Urinary bladder (tissue), 4 donors: Measurements from ENCODE around the gene TEX29. TPM values are rescaled to one million over a fixed set of nuclear protein-coding genes. Genes with fewer than 3 reads are reported as not detected.

Experiments used
- DNase-seq: peaks from one replicate; pipeline ENCODE4 v3.0.0-alpha.2; 2015; ENCODE audit errors: extremely low spot score
- H3K27ac ChIP-seq: one replicate; pipeline ENCODE4 v1.5.1; 2013; ENCODE audit warnings: low read depth, mild to moderate bottlenecking, moderate library complexity
- H3K36me3 ChIP-seq: one replicate; pipeline ENCODE4 v1.6.1; 2013; ENCODE audit warnings: mild to moderate bottlenecking, moderate library complexity; ENCODE audit not compliant: insufficient read depth
- H3K4me1 ChIP-seq: one replicate; pipeline ENCODE4 v1.6.1; 2013; ENCODE audit warnings: mild to moderate bottlenecking, moderate library complexity; ENCODE audit not compliant: insufficient read depth
- H3K4me3 ChIP-seq: one replicate; pipeline ENCODE4 v1.5.1; 2013; ENCODE audit warnings: low read depth, low read length
- WGBS: extraction: QIAGEN DNeasy Blood & Tissue Kit; methylation state at CpG from one replicate; pipeline ENCODE4 v1.1.7; 2013; 5-methylcytosine and 5-hydroxymethylcytosine counted together
- polyA plus RNA-seq: library from polyadenylated mRNA; stranded (reverse); fragments of 200-250 nt; gene quantifications from one replicate; pipeline ENCODE4 v1.2.3, GENCODE V29; 2013
- total RNA-seq: library from RNA; depleted of rRNA; stranded (reverse); fragments of >200 nt; gene quantifications from one replicate; pipeline ENCODE4 v1.2.3, GENCODE V29; 2014
- donor health status: healthy with polysubstance abuse.
- donor health status: healthy.

Gene TEX29
- total and polyA plus RNA-seq, 2 donors, result 0.32 TPM; not detected in 1

GRCh38 chr13:111346101-111346680 lies 25.7 kb downstream of the TEX29 start:
- H3K4me3 ChIP-seq, result no peak overlapping the region

GRCh38 chr13:111347438-111347837 lies 27.0 kb downstream of the TEX29 start:
- no peak for DNase-seq
- Histone ChIP-seq H3K4me3 (no peak overlapping the region), H3K27ac (no peak overlapping the region), H3K36me3 (no peaks in the 10 kb centered on the region), H3K4me1 (no peaks in the 10 kb centered on the region)
- 92% methylated on average over 6 of the region's 6 CpGs for WGBS

More at GRCh38 chr13:111346101-111346680, 25.7 kb downstream of the TEX29 start:
- 91% methylated on average over 20 of the region's 20 CpGs for WGBS
- DNase-seq, result no peak
- Histone ChIP-seq H3K36me3 (no peaks in the 10 kb centered on the region), H3K27ac (no peak overlapping the region), H3K4me1 (no peaks in the 10 kb centered on the region)

- WGBS, result 80% methylated on average over 2 of the region's 2 CpGs
- DNase-seq, result no peak
- Histone ChIP-seq H3K27ac (no peak overlapping the region), H3K4me1 (no peaks in the 10 kb centered on the region), H3K36me3 (no peaks in the 10 kb centered on the region), H3K4me3 (no peak overlapping the region)
Observed at GRCh38 chr13:111353508-111353907, 33.1 kb downstream of the TEX29 start.

DNA sequence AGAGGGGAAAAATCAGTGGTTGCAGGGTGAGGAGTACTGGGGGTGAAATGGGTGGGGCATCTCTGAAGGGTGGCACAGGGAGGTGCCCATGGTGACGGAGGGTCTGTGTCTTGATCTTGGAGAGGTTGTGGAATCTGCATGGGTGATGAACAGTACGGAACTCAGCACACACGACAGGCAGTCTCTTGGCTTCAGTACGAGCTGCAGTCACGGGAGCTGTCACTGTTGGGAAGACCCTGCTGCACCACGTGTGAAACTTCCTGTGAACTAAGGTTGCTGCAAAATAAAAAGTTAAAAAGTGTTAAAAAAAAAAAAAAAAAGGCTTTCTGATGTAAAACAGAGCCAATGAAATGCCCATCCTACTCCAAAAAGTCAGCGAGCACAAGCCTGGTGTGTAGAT lies 34.3 kb downstream of the TEX29 start:
- Histone ChIP-seq H3K36me3 (no peaks in the 10 kb centered on the region), H3K4me1 (no peaks in the 10 kb centered on the region), H3K27ac (no peak overlapping the region), H3K4me3 (no peak overlapping the region)
- WGBS, result 47% methylated on average over 7 of the region's 7 CpGs
- no peak for DNase-seq

DNA sequence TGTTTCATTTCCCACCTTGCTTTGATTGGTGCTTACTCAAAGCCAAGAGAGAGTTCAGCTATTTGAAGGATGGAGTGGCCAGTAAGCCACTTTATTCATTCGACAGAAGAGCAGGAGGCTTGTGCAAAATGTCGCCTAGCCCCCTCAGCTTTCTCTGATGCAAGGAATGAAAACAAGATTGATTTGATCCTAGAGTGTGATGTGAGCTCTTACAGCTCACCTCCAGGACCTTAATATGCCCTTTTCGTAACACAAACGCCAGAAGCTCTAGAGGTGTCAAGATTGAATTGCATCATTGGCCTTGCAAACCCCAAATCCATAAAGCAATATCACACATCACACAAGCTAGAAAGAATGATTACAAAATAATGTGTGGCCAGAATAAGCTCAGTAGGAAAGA lies 36.4 kb downstream of the TEX29 start:
- H3K27ac ChIP-seq, result no peak overlapping the region
- WGBS, result 79% methylated on average over 4 of the region's 4 CpGs
- no peak for DNase-seq
- no peaks in the 10 kb centered on the region for H3K36me3 ChIP-seq
- H3K4me3 ChIP-seq, result no peak overlapping the region
- H3K4me1 ChIP-seq, result no peaks in the 10 kb centered on the region

DNA sequence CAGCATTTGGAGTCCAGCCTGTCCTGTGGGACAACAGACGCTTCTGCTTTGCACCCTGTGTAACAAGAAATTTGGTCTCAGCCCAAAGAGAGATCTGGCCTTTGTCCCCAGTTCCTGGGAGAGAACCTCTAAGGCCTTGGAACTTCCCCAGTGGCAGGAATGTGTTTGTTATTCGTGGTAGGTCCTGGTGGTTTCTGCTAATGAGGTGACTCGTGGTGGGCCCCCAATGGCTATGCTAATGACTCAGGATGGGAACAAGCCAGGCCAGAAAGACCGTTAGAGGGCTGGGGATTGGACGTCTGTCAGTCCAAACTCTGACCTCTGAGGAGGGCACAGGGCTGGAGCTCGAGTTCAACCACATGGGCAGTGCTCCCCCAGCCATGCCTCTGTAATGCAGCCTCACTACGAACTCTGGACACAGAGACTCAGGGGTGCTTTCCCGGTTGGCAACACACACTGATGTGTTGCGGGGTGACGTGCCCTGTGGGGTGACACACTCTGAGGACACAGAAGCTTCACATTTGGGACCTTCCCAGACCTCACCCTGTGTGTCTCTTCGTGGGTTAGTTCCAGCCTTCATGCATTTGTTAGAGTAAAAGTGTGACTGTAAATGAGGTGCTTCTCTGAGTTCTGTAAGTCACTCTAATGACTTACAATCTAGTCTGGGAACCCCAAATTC lies 38.9 kb downstream of the TEX29 start:
- Histone ChIP-seq H3K4me3 (no peak overlapping the region), H3K4me1 (no peaks in the 10 kb centered on the region), H3K36me3 (no peaks in the 10 kb centered on the region), H3K27ac (no peak overlapping the region)
- DNase-seq, result no peak
- WGBS, result 67% methylated on average over 11 of the region's 11 CpGs

GRCh38 chr13:111359930-111360329 lies 39.5 kb downstream of the TEX29 start:
- Histone ChIP-seq H3K27ac (no peak overlapping the region), H3K36me3 (no peaks in the 10 kb centered on the region), H3K4me1 (no peaks in the 10 kb centered on the region), H3K4me3 (no peak overlapping the region)
- WGBS, result 69% methylated on average over 7 of the region's 7 CpGs
- no peak for DNase-seq

DNA sequence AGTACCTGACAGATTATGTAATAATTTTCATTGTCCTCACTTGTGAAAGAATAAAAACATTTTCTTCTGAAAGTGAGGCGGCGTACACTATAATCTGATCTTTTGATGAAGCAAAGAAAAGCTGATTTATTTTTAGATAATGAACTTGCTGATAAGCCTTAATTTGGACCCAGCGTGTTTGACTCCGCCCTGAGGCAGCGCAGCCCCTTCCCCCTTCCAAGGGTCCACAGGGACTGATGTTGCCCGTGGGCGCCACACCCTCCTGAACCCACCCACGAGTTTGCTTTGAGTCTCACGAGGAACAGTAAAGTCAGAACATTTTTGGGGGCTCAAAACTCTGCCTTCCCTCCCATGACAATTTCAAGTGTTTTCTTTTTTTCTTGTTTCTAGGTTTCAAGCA lies 40.0 kb downstream of the TEX29 start:
- Histone ChIP-seq H3K27ac (no peak overlapping the region), H3K4me3 (no peak overlapping the region), H3K4me1 (no peaks in the 10 kb centered on the region), H3K36me3 (no peaks in the 10 kb centered on the region)
- no peak for DNase-seq
- 74% methylated on average over 9 of the region's 9 CpGs for WGBS

GRCh38 chr13:111361046-111361872 lies 40.8 kb downstream of the TEX29 start:
- WGBS, result 78% methylated on average over 20 of the region's 20 CpGs
- H3K36me3 ChIP-seq, result no peaks in the 10 kb centered on the region
- DNase-seq, result no peak
- no peaks in the 10 kb centered on the region for H3K4me1 ChIP-seq
- no peak overlapping the region for H3K27ac ChIP-seq
- no peak overlapping the region for H3K4me3 ChIP-seq

DNA sequence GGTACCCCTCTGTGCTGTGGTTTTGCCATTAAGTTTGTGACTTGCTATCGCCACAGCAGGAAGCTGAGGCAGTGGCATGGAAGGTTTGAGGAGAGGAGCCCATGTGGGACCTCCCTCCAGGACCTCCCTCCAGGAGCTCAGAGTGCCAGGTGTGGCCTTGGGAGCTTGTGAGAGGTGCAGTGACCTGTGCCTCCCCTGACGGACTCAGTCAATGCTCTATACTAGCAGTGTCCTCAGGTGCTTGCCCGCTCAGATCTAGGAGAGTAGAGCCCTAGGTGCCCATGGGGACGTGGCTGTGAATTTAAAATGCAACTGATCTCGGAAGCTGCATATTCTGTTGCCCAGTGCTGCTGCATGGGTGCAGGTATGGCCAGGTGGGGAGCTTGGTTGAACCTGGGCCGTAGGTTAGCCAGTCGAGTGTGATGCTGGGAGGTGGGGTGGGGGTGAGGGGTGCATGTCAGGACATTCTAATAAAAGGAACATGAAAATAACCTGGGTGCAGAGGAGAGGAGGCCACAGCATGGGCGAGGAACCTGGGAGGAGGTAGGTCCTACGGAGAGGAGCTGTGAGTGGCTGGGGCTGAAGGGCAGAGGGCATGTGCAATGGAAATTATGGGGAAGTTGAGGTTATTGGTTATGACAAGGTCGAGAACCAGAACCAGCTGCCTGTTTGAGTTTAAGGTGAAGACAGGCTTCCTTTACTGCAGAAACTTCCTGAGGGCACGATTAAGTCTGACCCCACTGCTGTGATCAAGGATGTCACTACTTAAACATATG lies 41.6 kb downstream of the TEX29 start:
- Histone ChIP-seq H3K4me1 (no peaks in the 10 kb centered on the region), H3K36me3 (no peaks in the 10 kb centered on the region), H3K27ac (no peak overlapping the region), H3K4me3 (no peak overlapping the region)
- 79% methylated on average over 11 of the region's 11 CpGs for WGBS
- no peak for DNase-seq

GRCh38 chr13:111363121-111363520 lies 42.7 kb downstream of the TEX29 start:
- H3K4me3 ChIP-seq, result no peak overlapping the region
- no peak overlapping the region for H3K27ac ChIP-seq
- H3K36me3 ChIP-seq, result no peaks in the 10 kb centered on the region
- DNase-seq, result no peak
- 65% methylated on average over 12 of the region's 12 CpGs for WGBS
- H3K4me1 ChIP-seq, result no peaks in the 10 kb centered on the region

GRCh38 chr13:111363591-111363990 lies 43.1 kb downstream of the TEX29 start:
- no peak for DNase-seq

DNA sequence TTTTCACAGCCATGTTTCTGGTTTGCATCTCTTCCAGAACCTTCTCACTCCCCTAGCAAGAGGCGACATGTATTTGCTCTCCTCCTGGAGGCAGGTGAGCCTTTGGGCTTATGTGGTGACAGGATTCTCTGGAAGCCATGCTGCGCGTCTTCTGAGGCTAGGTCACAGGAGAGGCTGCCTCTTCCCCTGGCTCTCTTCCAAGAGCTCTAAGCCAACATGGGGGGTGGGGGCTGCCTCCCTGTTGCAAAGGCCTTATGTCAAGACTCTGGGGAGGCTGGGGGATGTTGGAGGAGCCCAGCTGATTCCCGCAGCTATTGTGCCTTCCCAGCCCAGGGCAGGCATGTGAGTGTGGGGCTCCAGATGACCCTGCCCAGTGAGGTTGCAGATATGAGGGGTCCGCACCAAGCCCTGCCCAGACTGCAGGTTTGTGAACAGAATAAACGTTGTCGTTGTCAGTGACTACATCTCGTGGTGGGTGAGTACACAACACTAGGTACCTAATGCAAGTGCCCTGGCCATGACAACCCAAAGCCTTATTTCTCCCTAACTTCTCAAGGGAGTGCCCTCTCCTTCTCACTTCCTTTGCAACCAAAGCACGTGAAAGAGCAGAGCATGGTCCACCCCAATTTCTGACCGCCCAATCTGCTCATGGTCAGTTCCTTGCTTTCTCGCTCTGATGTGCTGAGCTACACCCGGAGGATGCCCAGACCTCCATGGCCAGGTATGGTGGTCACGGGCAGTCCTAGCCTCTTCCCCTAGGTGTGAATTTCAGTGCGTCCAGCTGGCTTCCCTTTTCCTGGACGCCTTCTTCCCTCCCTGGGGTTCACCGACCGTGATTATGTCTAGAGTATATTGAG lies 44.9 kb downstream of the TEX29 start:
- Histone ChIP-seq H3K4me1 (no peaks in the 10 kb centered on the region), H3K4me3 (no peak overlapping the region), H3K36me3 (no peaks in the 10 kb centered on the region), H3K27ac (no peak overlapping the region)
- no peak for DNase-seq
- WGBS, result 81% methylated on average over 17 of the region's 17 CpGs

More at GRCh38 chr13:111363591-111363990, 43.1 kb downstream of the TEX29 start:
- H3K4me1 ChIP-seq, result no peaks in the 10 kb centered on the region
- no peak overlapping the region for H3K27ac ChIP-seq
- H3K4me3 ChIP-seq, result no peak overlapping the region
- no peaks in the 10 kb centered on the region for H3K36me3 ChIP-seq
- 74% methylated on average over 7 of the region's 7 CpGs for WGBS
